Type B pancreatic cell (in vitro differentiated cells): ENCODE measurements around the gene SNX10. TPM values are rescaled to one million over a fixed set of nuclear protein-coding genes. Genes with fewer than 3 reads are reported as not detected.

Source experiments
- DNase-seq: peaks from one replicate; pipeline ENCODE4 v3.0.0; 2021; ENCODE audit warnings: mixed read lengths; ENCODE audit not compliant: unreplicated experiment; ENCODE audit errors: extremely low spot score
- H3K27ac Mint-ChIP-seq: 2 replicates; pipeline ENCODE4 v1.8.0; 2021; ENCODE audit warnings: mild to moderate bottlenecking, mixed read lengths
- H3K27me3 Mint-ChIP-seq: 2 replicates; pipeline ENCODE4 v1.8.0; 2021; ENCODE audit warnings: mixed read lengths
- H3K36me3 Mint-ChIP-seq: 2 replicates; pipeline ENCODE4 v1.8.0; 2021; ENCODE audit warnings: mixed read lengths
- H3K4me1 Mint-ChIP-seq: one replicate; pipeline ENCODE4 v1.8.0; 2021; ENCODE audit warnings: mixed read lengths; ENCODE audit not compliant: unreplicated experiment
- H3K4me3 Mint-ChIP-seq: 2 replicates; pipeline ENCODE4 v1.8.0; 2021; ENCODE audit warnings: mild to moderate bottlenecking, mixed read lengths
- H3K9me3 Mint-ChIP-seq: 2 replicates; pipeline ENCODE4 v1.8.0; 2021; ENCODE audit warnings: mixed read lengths
- total RNA-seq: library from RNA; stranded (reverse); gene quantifications from 2 replicates; pipeline ENCODE4 v1.2.1, GENCODE V29; 2021; ENCODE audit warnings: low replicate concordance
- TF ChIP-seq, protein P1 (sequence below): fragments of 200-600 bp; sonication (generic); conservative IDR thresholded peaks from 2 replicates; pipeline ENCODE4 v1.5.0; 2021; ENCODE audit warnings: antibody characterized with exemption, mild to moderate bottlenecking

SNX10 gene
- total RNA-seq, 1 donor from 2014 or later = 2.8 TPM

DNA sequence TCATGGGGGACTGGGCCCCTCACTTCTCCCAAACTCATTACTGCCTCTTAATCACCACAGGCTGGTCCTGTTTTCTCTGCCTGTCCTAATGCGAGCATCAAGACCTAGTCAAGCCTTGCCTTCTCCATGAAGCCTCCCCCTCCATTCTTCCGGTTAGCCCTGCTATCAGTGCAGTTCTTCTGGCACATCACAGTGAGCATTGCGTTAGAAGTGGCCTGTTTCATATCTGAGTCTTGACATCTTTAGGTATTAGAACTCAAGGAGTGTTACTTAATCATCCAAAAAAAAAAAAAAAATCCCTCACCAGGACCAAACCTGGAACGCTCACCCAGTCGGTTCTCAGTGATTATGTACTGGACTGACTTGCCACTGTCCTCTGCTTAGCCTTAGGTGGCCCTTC, 17.4 kb downstream of the SNX10 start:
- no peaks in the 10 kb centered on the region for H3K4me1 Mint-ChIP-seq
- no peak for DNase-seq
- H3K27ac Mint-ChIP-seq = no peak overlapping the region
- H3K4me3 Mint-ChIP-seq = no peak overlapping the region
- TF ChIP-seq, protein P1, sequence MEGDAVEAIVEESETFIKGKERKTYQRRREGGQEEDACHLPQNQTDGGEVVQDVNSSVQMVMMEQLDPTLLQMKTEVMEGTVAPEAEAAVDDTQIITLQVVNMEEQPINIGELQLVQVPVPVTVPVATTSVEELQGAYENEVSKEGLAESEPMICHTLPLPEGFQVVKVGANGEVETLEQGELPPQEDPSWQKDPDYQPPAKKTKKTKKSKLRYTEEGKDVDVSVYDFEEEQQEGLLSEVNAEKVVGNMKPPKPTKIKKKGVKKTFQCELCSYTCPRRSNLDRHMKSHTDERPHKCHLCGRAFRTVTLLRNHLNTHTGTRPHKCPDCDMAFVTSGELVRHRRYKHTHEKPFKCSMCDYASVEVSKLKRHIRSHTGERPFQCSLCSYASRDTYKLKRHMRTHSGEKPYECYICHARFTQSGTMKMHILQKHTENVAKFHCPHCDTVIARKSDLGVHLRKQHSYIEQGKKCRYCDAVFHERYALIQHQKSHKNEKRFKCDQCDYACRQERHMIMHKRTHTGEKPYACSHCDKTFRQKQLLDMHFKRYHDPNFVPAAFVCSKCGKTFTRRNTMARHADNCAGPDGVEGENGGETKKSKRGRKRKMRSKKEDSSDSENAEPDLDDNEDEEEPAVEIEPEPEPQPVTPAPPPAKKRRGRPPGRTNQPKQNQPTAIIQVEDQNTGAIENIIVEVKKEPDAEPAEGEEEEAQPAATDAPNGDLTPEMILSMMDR = no peak
- H3K9me3 Mint-ChIP-seq = no peaks in the 10 kb centered on the region
- H3K27me3 Mint-ChIP-seq = no peaks in the 10 kb centered on the region
- H3K36me3 Mint-ChIP-seq = no peaks in the 10 kb centered on the region

DNA sequence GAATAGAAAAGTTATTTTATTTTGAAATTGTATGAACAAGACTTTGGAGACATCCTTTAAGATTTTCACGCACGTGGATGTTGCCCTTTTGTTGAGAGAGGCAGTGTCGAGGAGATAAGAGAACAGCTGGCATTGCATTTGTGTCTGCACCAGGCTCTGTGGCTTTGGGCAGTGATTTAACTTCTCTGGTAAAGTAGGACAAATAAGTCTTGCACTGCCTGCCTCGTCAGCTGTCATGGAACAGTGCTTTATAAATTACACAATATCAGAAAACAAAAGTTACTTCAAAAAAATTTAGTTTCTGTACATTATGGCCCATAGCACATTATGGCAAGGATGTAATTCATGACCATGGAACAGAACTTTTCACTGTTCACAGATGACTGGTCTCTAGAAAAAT, 20.1 kb downstream of the SNX10 start:
- TF ChIP-seq, protein P1 = no peak
- Mint-ChIP-seq H3K4me3 (no peak overlapping the region), H3K27me3 (no peaks in the 10 kb centered on the region), H3K9me3 (no peaks in the 10 kb centered on the region), H3K27ac (no peak overlapping the region), H3K36me3 (no peaks in the 10 kb centered on the region), H3K4me1 (no peaks in the 10 kb centered on the region)
- DNase-seq = no peak

DNA sequence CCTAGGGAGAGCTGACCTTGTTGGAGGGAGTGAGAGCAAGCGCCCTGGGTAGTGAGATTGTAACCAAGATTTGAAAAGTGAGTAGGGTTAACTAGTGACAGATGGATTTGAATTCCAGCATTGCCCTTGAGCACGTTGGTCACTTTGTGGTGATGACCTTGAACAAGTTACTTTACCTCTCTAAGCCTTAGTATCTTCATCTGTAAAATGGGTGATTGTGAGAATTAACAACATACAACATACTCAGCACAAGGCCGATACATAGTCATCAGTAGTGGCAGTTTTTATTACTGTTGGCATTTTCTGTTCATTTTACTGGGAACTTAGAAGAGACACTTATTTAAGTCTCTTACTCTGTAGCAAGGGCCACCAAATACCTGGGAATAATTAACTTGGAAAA, 25.5 kb downstream of the SNX10 start:
- H3K36me3 Mint-ChIP-seq = no peaks in the 10 kb centered on the region
- H3K4me3 Mint-ChIP-seq = no peak overlapping the region
- H3K4me1 Mint-ChIP-seq = peaks cover 4% of the 10 kb centered on the region
- no peaks in the 10 kb centered on the region for H3K9me3 Mint-ChIP-seq
- DNase-seq = no peak
- TF ChIP-seq, protein P1 = no peak
- H3K27me3 Mint-ChIP-seq = no peaks in the 10 kb centered on the region
- H3K27ac Mint-ChIP-seq = no peak overlapping the region

DNA sequence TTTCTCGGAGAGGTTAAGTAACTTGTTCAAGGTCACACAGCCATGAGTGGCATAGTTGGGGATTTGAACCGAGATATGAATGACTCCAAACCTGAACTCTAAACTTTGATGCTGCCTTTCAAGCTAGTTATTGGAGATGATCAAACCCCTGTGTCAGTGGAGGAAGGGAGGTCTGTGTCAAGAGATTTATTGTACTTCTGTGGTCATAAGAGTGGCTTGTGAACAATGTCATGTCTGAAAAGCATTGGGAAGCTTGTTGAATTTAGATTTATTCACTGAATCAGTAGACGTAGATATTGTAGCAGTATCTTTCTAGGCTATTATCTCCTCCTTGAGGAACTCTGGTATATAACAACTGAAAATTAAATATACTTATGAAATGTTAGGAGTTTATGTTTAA, 27.3 kb downstream of the SNX10 start:
- TF ChIP-seq, protein P1 = no peak
- Mint-ChIP-seq H3K27ac (no peak overlapping the region), H3K27me3 (no peaks in the 10 kb centered on the region), H3K9me3 (no peaks in the 10 kb centered on the region), H3K4me3 (no peak overlapping the region), H3K4me1 (peaks cover 4% of the 10 kb centered on the region), H3K36me3 (no peaks in the 10 kb centered on the region)
- no peak for DNase-seq

DNA sequence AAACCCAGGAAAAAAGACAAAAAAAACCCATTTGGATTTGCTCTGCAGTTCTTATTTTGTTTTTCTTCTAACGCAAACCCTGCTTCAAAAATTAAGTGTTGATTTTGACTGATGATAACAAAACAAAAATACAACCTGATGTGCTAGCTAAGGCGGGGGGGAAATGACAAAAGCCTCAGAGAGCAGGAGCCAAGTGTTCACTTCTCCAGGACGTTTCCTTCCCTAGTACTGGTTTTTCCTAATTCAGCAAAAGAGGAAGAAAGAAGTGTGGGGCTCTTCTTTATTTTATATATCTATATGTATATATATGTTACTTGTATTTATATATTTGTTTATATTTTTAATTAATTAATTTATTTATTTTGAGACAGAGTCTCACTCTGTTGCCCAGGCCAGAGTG, 28.0 kb downstream of the SNX10 start:
- Mint-ChIP-seq H3K36me3 (no peaks in the 10 kb centered on the region), H3K4me1 (peaks cover 4% of the 10 kb centered on the region), H3K4me3 (no peak overlapping the region), H3K9me3 (no peaks in the 10 kb centered on the region), H3K27ac (no peak overlapping the region), H3K27me3 (no peaks in the 10 kb centered on the region)
- TF ChIP-seq, protein P1 = no peak
- DNase-seq = no peak

DNA sequence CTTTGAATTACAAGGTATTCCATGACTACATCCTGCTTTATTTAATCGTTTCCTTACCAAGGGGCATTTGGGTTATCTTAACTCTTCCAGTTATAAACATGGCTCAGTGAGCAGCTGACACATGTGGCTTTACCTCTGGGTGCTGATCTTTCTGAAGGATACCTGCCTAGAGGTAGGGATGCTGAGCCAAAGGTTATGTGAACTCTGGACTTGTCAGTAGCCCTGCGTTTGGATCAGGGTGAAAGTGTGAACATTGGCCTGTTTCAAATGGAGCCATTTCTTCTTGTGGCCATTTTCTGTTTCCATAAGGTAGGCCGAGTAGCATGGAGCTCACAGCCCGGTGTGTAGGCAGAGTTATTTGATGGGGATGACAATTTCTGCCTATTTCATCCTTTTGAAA, 29.2 kb downstream of the SNX10 start:
- TF ChIP-seq, protein P1 = no peak
- Mint-ChIP-seq H3K36me3 (no peaks in the 10 kb centered on the region), H3K9me3 (no peaks in the 10 kb centered on the region), H3K4me3 (no peak overlapping the region), H3K4me1 (peaks cover 4% of the 10 kb centered on the region), H3K27ac (no peak overlapping the region), H3K27me3 (no peaks in the 10 kb centered on the region)
- no peak for DNase-seq
